Measurements from ENCODE around the gene ACAD9. TPM values are rescaled to one million over a fixed set of nuclear protein-coding genes. Genes with fewer than 3 reads are reported as not detected.

The ACAD9 gene
- total RNA-seq, 2 donors from 2014 or later = 32.0 to 55.1 TPM

GRCh38 chr3:128848936-128849335 is 30.5 kb upstream of the ACAD9 start:
- Histone ChIP-seq H3K36me3 (no peaks in the 10 kb centered on the region), H3K4me3 (no peak overlapping the region), H3K4me1 (no peaks in the 10 kb centered on the region), H3K9me3 (no peaks in the 10 kb centered on the region), H3K27me3 (no peaks in the 10 kb centered on the region), H3K9ac (ENCODE audit: low read depth in 2 of 2, low read length in 2 of 2) (no peak overlapping the region), H3K27ac (no peak overlapping the region)
- TF ChIP-seq CTCF (IDR thresholded peaks at IDR 0.05) = no peak
- DNase-seq = no peak
- intact Hi-C loops (cut with DNase I) = no loop called here

- H3K9ac ChIP-seq (ENCODE audit: low read depth in 2 of 2, low read length in 2 of 2) = no peak overlapping the region
- intact Hi-C loops (cut with DNase I) = no loop called here
- no peaks in the 10 kb centered on the region for H3K4me1 ChIP-seq
- no peak for TF ChIP-seq CTCF (IDR thresholded peaks at IDR 0.05)
- no peaks in the 10 kb centered on the region for H3K27me3 ChIP-seq
- no peak for DNase-seq
- H3K4me3 ChIP-seq = no peak overlapping the region
- H3K9me3 ChIP-seq = no peaks in the 10 kb centered on the region
- no peaks in the 10 kb centered on the region for H3K36me3 ChIP-seq
- no peak overlapping the region for H3K27ac ChIP-seq
Observed at GRCh38 chr3:128849911-128850455, 29.4 kb upstream of the ACAD9 start.

- Histone ChIP-seq H3K4me3 (no peak overlapping the region), H3K27ac (no peak overlapping the region), H3K9me3 (no peaks in the 10 kb centered on the region), H3K36me3 (no peaks in the 10 kb centered on the region), H3K9ac (ENCODE audit: low read depth in 2 of 2, low read length in 2 of 2) (no peak overlapping the region), H3K27me3 (no peaks in the 10 kb centered on the region), H3K4me1 (no peaks in the 10 kb centered on the region)
- intact Hi-C loops (cut with DNase I) = no loop called here
- no peak for DNase-seq
- TF ChIP-seq CTCF (IDR thresholded peaks at IDR 0.05) = no peak
Observed at GRCh38 chr3:128850544-128850943, 28.9 kb upstream of the ACAD9 start.

- no peaks in the 10 kb centered on the region for H3K36me3 ChIP-seq
- no peaks in the 10 kb centered on the region for H3K9me3 ChIP-seq
- no peak overlapping the region for H3K27ac ChIP-seq
- no peak overlapping the region for H3K4me3 ChIP-seq
- no peak overlapping the region for H3K9ac ChIP-seq (ENCODE audit: low read depth in 2 of 2, low read length in 2 of 2)
- DNase-seq = no peak
- intact Hi-C loops (cut with DNase I) = no loop called here
- H3K4me1 ChIP-seq = no peaks in the 10 kb centered on the region
- no peak for TF ChIP-seq CTCF (IDR thresholded peaks at IDR 0.05)
- no peaks in the 10 kb centered on the region for H3K27me3 ChIP-seq
Observed at GRCh38 chr3:128851601-128852000, 27.8 kb upstream of the ACAD9 start.

- H3K4me1 ChIP-seq = no peaks in the 10 kb centered on the region
- no peak overlapping the region for H3K4me3 ChIP-seq
- intact Hi-C loops (cut with DNase I) = no loop called here
- DNase-seq = no peak
- no peaks in the 10 kb centered on the region for H3K27me3 ChIP-seq
- H3K9ac ChIP-seq (ENCODE audit: low read depth in 2 of 2, low read length in 2 of 2) = no peak overlapping the region
- H3K36me3 ChIP-seq = no peaks in the 10 kb centered on the region
- no peak for TF ChIP-seq CTCF (IDR thresholded peaks at IDR 0.05)
- H3K9me3 ChIP-seq = no peaks in the 10 kb centered on the region
- H3K27ac ChIP-seq = no peak overlapping the region
Observed at GRCh38 chr3:128853826-128854225, 25.6 kb upstream of the ACAD9 start.
